Ectodermal cell (in vitro differentiated cells): ENCODE results near the gene NOXA1.
"Not testable (repeated sequence)": the region's sequence is repeated elsewhere in the genome, so short reads cannot be mapped to it uniquely, and the experiment has no call there.

Experiments
- H3K27ac ChIP-seq: 2 replicates; pipeline ENCODE4 v1.7.0; 2013; ENCODE audit warnings: mild to moderate bottlenecking, low read depth, low read length; ENCODE audit not compliant: insufficient read depth, poor library complexity, severe bottlenecking
- H3K27me3 ChIP-seq: 2 replicates; pipeline ENCODE4 v1.7.0; 2013; ENCODE audit warnings: mild to moderate bottlenecking, low read length; ENCODE audit not compliant: insufficient read depth, control insufficient read depth, poor library complexity, severe bottlenecking
- H3K36me3 ChIP-seq: one replicate; pipeline ENCODE4 v1.7.0; 2013; ENCODE audit warnings: low read length; ENCODE audit not compliant: control insufficient read depth, insufficient read depth
- H3K4me1 ChIP-seq: one replicate; pipeline ENCODE4 v1.7.0; 2013; ENCODE audit warnings: low read length; ENCODE audit not compliant: control insufficient read depth, insufficient read depth
- H3K4me3 ChIP-seq: 2 replicates; pipeline ENCODE4 v1.7.0; 2013; ENCODE audit warnings: low read depth, low read length, control low read depth; ENCODE audit not compliant: insufficient read depth
- H3K9me3 ChIP-seq: 2 replicates; pipeline ENCODE4 v1.7.0; 2013; ENCODE audit warnings: mild to moderate bottlenecking, low read length, moderate library complexity; ENCODE audit not compliant: control insufficient read depth
- WGBS, 2 experiments: methylation state at CpG; one replicate each; pipeline ENCODE4 v1.1.7; 2013; ENCODE audit warnings: missing lambda C conversion rate in 2 of 2; 5-methylcytosine and 5-hydroxymethylcytosine counted together

Gene NOXA1

DNA sequence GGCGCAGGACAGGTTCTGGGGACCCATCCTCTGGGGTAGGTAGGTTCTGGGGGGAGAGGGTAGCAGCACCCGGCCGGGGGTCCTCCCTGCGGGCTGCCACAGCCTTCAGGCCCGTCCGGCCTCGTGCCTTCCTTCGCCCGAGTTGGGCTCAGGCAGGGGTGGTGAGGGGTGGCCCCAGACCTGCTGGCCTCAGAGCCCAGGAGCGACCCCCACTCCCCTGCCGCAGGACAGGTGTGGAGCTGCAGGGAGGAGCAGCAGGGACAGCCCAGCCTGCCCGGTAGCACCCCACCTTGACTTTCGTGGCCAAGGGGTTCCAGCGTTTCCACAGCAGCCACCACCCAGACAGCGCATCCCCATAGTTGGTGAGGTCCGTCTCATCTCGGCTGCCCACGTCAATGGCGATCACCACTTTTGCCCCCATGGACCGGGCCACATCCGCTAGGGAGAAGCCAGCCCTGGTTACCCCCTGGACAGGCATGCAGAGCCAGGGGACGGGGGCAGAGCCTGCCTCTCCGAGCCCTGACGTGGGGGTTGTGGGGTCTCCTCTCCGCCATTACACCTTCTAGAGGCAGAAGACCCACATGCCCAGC, 39.3 kb downstream of the NOXA1 start:
- Histone ChIP-seq H3K36me3 (no peaks in the 10 kb centered on the region), H3K27ac (no peak overlapping the region), H3K4me3 (no peak overlapping the region), H3K9me3 (no peaks in the 10 kb centered on the region), H3K4me1 (peaks cover 9% of the 10 kb centered on the region), H3K27me3 (peaks cover 40% of the 10 kb centered on the region)
- 93% methylated on average over 25 of the region's 25 CpGs for WGBS, 2 experiments

DNA sequence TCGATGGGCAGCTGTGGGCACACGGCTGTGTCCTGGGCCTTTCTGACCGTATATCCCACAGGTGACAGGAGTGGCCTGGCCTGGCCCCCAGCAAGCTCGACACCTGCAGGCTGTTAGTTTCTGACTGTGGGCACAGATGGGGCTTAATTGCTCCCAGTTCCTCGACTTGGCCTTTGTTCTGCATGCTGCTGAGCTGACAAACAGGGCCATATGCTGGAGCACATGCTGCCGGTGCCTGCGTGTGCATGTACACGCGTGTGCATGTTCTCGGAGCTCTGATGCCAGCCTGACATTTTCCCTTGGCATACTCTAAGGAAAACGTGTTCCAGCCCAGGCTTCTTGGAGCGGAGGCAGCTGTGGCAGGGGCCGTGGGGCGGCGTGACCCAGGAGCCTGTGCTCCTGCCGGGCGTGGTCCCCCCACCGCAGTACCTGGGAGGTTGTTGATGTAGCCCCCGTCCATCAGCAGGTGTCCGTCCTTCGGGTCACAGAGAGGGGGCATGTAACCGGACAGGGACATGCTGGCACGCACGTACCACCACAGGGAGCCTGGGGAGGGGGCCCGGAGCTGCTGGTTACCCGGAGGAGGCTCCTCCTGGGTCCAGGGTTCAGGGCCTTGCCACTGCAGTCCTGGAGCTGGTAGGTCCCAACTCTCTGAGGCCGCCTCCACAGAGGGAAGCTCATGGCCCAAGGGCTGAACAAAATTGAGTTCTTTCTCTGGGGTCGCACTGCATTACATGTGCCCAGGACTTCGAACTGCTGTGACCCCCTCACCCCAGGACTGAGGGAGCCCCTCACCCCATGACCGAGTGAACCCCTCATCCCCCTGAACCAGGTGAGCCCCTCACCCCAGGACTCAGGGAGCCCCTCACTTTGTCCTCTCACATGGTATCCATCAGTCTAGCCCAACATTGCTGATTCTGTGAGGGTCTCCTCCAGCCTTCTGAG, 40.1 kb downstream of the NOXA1 start:
- 93 to 94% methylated on average over 30 of the region's 30 CpGs for WGBS, 2 experiments
- no peaks in the 10 kb centered on the region for H3K9me3 ChIP-seq
- peaks cover 1% of the 10 kb centered on the region for H3K4me1 ChIP-seq
- H3K36me3 ChIP-seq, result no peaks in the 10 kb centered on the region
- no peak overlapping the region for H3K27ac ChIP-seq
- H3K4me3 ChIP-seq, result no peak overlapping the region
- peaks cover 40% of the 10 kb centered on the region for H3K27me3 ChIP-seq

DNA sequence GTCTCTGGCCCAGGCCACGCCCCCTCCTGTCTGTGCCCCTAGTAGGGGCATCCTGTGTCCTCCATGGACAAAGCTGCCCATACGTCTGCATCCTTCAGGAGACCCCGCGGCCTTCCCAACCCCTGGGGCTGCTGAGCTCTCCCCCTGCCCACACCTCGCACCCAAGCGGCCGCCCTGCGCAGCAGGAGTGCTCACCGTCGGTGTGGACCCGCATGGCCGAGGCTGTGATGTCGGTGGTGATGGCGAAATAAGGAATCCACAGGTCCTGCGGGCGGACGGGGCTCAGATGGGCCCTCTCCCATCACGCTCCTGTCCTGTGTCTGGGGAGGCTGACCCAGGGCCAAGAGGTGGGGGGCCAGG, 40.7 kb downstream of the NOXA1 start:
- Histone ChIP-seq H3K9me3 (no peaks in the 10 kb centered on the region), H3K4me3 (no peak overlapping the region), H3K27ac (no peak overlapping the region), H3K27me3 (peaks cover 35% of the 10 kb centered on the region), H3K4me1 (no peaks in the 10 kb centered on the region), H3K36me3 (no peaks in the 10 kb centered on the region)
- 97% methylated on average over 18 of the region's 18 CpGs for WGBS, 2 experiments

DNA sequence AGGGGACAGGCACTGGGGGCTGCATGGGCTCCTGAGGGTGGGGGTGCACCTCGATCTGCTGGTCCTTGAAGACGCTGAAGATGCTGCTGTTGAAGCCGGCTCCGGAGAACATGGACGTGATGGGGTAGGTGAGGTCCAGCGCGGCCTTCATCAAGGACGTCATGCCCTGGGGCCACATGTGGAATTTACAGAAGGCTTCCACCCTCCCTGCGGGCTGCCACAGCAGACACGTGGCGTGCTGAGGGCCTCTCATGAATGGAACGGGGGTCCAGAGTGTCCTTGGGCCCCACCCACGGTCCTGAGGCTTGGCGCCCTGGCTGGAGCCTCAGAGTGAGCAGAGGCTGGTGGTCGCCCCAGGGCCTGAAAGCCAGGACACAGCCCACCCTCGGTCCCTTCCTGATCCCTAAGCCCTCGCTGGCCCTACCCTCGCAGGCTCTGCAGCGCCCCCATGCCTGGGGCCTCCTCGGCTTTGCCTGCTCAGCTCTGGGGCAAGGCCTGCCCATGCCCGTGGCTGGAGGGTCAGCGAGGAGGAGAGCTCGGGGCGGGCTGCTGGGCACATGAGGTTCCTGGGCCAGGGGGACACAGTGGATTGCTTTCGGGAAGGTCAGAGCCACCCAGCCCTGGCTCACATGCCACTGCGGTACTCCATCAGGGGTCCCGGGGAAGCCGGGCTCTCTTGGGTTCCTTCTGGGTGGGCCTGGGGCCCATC, 41.3 kb downstream of the NOXA1 start:
- Histone ChIP-seq H3K27me3 (peaks cover 34% of the 10 kb centered on the region), H3K4me1 (no peaks in the 10 kb centered on the region), H3K36me3 (no peaks in the 10 kb centered on the region), H3K9me3 (no peaks in the 10 kb centered on the region), H3K4me3 (no peak overlapping the region), H3K27ac (no peak overlapping the region)
- 94 to 95% methylated on average over 28 of the region's 28 CpGs for WGBS, 2 experiments

DNA sequence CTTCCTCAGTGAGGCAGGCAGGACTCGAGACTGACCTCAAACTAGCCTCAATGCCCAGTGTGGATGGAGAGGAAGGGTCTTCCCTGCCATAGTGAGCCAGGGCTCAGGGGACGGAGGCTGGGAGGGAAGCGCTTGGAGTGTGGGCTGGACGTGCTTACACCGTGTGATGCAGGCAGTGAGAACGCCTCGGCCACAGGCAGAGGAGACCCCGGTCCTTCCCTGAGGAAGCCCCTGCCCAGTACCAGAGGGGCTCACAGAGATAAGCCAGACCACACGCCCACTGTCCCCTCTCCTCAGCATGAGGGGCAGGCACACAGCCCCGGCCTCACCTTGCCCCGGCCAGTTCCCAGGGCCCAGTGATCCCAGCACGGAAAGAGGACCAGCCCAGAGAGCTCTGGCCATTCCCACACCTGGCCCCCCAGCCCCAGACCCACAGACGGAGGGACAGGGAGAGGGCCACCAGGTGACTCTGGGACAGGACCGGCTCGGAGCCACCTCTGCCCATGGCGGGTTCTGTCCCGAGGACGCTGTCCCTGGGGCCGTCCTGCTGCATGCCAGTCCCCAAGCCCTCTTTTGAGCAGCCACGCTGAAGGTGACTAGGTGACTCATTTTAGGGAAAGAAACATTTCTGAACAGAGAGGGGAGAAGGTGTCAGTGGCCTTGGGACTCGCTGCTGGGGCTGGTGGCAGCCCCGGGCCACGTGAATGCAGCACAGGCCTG, 42.0 kb downstream of the NOXA1 start:
- Histone ChIP-seq H3K4me3 (no peak overlapping the region), H3K4me1 (no peaks in the 10 kb centered on the region), H3K36me3 (no peaks in the 10 kb centered on the region), H3K9me3 (no peaks in the 10 kb centered on the region), H3K27me3 (peaks cover 28% of the 10 kb centered on the region), H3K27ac (no peak overlapping the region)
- WGBS, 2 experiments, result 91 to 92% methylated on average over 23 of the region's 23 CpGs

DNA sequence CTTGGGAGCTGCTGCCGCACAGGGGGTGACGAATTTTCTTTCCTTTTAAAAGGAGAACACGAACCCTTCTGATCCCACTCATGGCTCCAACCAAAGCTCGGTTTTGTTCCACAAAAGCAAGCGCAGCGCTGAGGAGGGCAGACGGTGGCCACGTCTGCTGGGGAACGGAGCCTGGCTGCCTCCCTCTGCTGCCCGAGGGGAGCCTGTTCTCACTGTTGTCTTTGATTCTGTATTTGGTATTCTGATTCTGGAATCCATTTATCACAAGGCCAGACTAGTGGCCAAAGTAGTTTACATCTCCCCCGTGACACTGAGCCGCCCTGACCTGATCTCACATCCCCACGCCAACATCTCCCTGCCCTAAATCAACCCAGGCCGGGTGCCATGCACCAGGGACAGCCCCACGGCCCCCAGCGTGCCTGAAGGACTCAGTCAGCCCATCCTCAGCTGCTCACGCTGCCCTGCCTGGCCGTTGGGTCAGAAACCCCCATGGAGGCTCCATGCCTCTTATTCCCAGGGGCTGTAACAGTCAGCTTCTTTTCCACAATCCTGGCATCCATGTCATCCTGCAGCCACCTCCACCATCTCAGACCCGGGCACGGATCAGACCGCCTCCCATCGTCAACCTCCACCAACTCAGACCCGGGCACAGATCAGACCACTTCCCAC, 42.7 kb downstream of the NOXA1 start:
- Histone ChIP-seq H3K4me1 (no peaks in the 10 kb centered on the region), H3K27ac (no peak overlapping the region), H3K9me3 (no peaks in the 10 kb centered on the region), H3K36me3 (no peaks in the 10 kb centered on the region), H3K27me3 (peaks cover 21% of the 10 kb centered on the region), H3K4me3 (no peak overlapping the region)
- WGBS, 2 experiments, result 90 to 92% methylated on average over 23 of the region's 23 CpGs

DNA sequence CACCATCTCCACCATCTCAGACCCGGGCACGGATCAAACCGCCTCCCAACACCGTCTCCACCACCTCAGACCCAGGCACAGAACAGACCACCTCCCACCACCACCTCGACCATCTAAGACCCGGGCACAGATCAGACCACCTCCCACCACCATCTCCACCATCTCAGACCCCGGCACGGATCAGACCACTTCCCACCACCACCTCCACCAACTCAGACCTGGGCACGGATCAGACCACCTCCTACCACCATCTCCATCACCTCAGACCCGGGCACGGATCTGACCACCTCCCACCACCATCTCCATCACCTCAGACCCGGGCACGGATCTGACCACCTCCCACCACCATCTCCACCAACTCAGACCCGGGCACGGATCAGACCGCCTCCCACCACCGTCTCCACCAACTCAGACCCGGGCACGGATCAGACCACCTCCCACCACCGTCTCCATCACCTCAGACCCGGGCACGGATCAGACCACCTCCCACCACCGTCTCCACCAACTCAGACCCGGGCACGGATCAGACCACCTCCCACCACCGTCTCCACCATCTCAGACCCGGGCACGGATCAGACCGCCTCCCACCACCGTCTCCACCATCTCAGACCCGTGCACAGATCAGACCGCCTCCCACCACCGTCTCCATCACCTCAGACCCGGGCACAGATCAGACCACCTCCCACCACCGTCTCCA, 43.3 kb downstream of the NOXA1 start:
- 93% methylated on average over 35 of the region's 35 CpGs for WGBS, 2 experiments
- not testable (repeated sequence) for H3K9me3 ChIP-seq, H3K27ac ChIP-seq, H3K4me1 ChIP-seq, H3K36me3 ChIP-seq, H3K4me3 ChIP-seq
- H3K27me3 ChIP-seq, result peaks cover 16% of the 10 kb centered on the region

DNA sequence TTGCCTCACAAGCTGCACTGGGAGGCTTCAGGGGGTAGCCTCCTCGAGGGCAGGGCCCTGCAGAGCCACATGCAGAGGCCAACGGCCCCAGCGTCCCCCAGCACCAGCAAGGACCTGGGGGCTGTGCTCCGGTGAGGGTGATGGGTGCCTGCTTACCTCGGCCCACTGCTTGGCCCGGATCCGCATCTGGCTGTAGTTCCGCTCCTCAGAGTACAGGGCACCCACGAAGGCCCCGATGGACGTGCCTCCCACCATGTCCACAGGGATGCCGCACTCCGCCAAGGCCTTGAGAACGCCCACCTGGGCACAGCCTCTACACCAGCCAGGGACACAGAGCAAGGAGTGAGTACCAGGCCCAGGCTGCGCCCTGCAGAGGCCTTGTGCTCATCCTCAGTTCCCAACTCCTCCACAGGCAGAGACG, 44.0 kb downstream of the NOXA1 start:
- 92% methylated on average over 16 of the region's 16 CpGs for WGBS, 2 experiments

DNA sequence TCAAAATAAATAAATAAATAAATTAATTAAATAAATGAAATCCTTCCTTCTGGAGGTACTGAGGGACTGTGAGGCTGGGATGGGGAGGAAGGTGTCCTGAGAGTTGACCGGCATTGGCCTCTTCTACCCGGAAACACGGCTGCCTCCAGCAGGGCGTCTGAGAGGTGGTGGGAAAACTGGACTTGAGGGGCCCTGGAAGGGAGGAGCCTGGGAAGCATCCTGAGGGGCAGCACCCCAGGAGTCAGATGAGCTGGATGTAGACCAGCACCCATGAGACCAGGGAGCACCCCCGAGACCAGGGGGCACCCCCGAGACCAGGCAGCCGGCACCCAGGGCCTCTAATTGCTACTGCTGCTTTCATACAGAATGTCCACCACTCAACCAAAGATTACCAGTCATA, 44.7 kb downstream of the NOXA1 start:
- Histone ChIP-seq H3K27me3 (peaks cover 2% of the 10 kb centered on the region), H3K36me3 (no peaks in the 10 kb centered on the region), H3K9me3 (no peaks in the 10 kb centered on the region), H3K4me1 (no peaks in the 10 kb centered on the region), H3K4me3 (no peak overlapping the region), H3K27ac (no peak overlapping the region)
- WGBS, 2 experiments, result 93 to 95% methylated on average over 7 of the region's 7 CpGs

More for the DNA sequence above, 44.0 kb downstream of the NOXA1 start:
- Histone ChIP-seq H3K27ac (no peak overlapping the region), H3K36me3 (no peaks in the 10 kb centered on the region), H3K4me3 (no peak overlapping the region), H3K27me3 (peaks cover 9% of the 10 kb centered on the region), H3K4me1 (no peaks in the 10 kb centered on the region), H3K9me3 (no peaks in the 10 kb centered on the region)
